ENCODE data around the gene BDKRB1.
A peak's percentile ranks its signal among the peaks of the same experiment; 100 is the strongest.

- TF ChIP-seq CTCF (IDR thresholded peaks at IDR 0.05 in 8 of 11, conservative IDR thresholded peaks at IDR 0.05 in 3 of 11) = no peak
- peak in 1 of 3 donors; percentile 15 for TF ChIP-seq POLR2AphosphoS5 (IDR thresholded peaks at IDR 0.05)
These were observed 2.9 kb upstream of the BDKRB1 start for GRCh38 chr14:96252999-96253539.
